Fibroblast of lung (primary cell): ENCODE data around the gene PRSS23. TPM values are rescaled to one million over a fixed set of nuclear protein-coding genes. Genes with fewer than 3 reads are reported as not detected.

Experiments used
- DNase-seq, 2 donors: peaks; one replicate each; pipeline versions ENCODE4 v3.0.0 to v3.0.0-alpha.2; 2010; ENCODE audit warnings: low read depth in 2 of 2
- H2AFZ ChIP-seq: 2 replicates; pipeline ENCODE4 v1.5.1; 2012; ENCODE audit warnings: low read length, control low read depth, inconsistent platforms
- H3K27ac ChIP-seq: 2 replicates; pipeline ENCODE4 v1.5.1; 2011; ENCODE audit warnings: low read length, control low read depth; ENCODE audit not compliant: insufficient read depth
- H3K27me3 ChIP-seq: 2 replicates; pipeline ENCODE4 v1.5.1; 2011; ENCODE audit warnings: mild to moderate bottlenecking, low read length; ENCODE audit not compliant: control insufficient read depth, insufficient read depth
- H3K36me3 ChIP-seq: 2 replicates; pipeline ENCODE4 v1.5.1; 2011; ENCODE audit warnings: low read length; ENCODE audit not compliant: control insufficient read depth, insufficient read depth
- H3K4me1 ChIP-seq: 2 replicates; pipeline ENCODE4 v1.5.1; 2011; ENCODE audit warnings: low read length; ENCODE audit not compliant: control insufficient read depth, insufficient read depth; ENCODE audit errors: extremely low read depth
- H3K4me2 ChIP-seq: 2 replicates; pipeline ENCODE4 v1.5.1; 2011; ENCODE audit warnings: low read length, control low read depth; ENCODE audit not compliant: insufficient read depth; ENCODE audit errors: extremely low read depth
- H3K4me3 ChIP-seq, 4 experiments: fragments of 200-600 bp in 1 of 4; sonication (generic) in 1 of 4; replicated peaks in 1 of 4; 2 replicates each; pipeline ENCODE4 v1.5.1; 2011 to 2016; ENCODE audit warnings: low read length in 4 of 4, low read depth in 3 of 4, mild to moderate bottlenecking in 3 of 4, control low read depth in 2 of 4, inconsistent platforms in 1 of 4, mixed read lengths in 1 of 4; ENCODE audit not compliant: insufficient read depth in 1 of 4; ENCODE audit errors: control extremely low read depth in 1 of 4
- H3K79me2 ChIP-seq: 2 replicates; pipeline ENCODE4 v1.5.1; 2012; ENCODE audit warnings: mild to moderate bottlenecking, low read length, inconsistent platforms; ENCODE audit not compliant: control insufficient read depth, insufficient read depth
- H3K9ac ChIP-seq: 2 replicates; pipeline ENCODE4 v1.5.1; 2011; ENCODE audit warnings: mild to moderate bottlenecking, low read length, control low read depth; ENCODE audit not compliant: insufficient read depth
- H3K9me3 ChIP-seq: 2 replicates; pipeline ENCODE4 v1.5.1; 2012; ENCODE audit warnings: low read depth, low read length; ENCODE audit not compliant: control insufficient read depth, insufficient read depth
- H4K20me1 ChIP-seq: 2 replicates; pipeline ENCODE4 v1.5.1; 2011; ENCODE audit warnings: low read length; ENCODE audit not compliant: control insufficient read depth, insufficient read depth; ENCODE audit errors: extremely low read depth
- CTCF ChIP-seq, 2 donors: IDR thresholded peaks in 1 of 2; conservative IDR thresholded peaks in 1 of 2; 1 replicate in 1 of 2; 2 replicates in 1 of 2; pipeline ENCODE4 v1.5.1; 2011 to 2012; ENCODE audit warnings: low read length in 2 of 2, control low read depth in 1 of 2, inconsistent platforms in 1 of 2, low read depth in 1 of 2, mild to moderate bottlenecking in 1 of 2
- EZH2 ChIP-seq: IDR thresholded peaks from 2 replicates; pipeline ENCODE4 v1.5.1; 2012; ENCODE audit warnings: low read length, control low read depth, mild to moderate bottlenecking; ENCODE audit errors: missing control alignments
- polyA plus RNA-seq, 2 donors: library from polyadenylated mRNA; depleted of rRNA in 1 of 2; stranded (reverse) in 1 of 2; unstranded in 1 of 2; fragments of >200 nt; gene quantifications; 2 replicates each; pipeline ENCODE4 v1.2.1, GENCODE V29; 2011 to 2012; ENCODE audit warnings: missing spikeins in 1 of 2
- total RNA-seq: library from RNA; depleted of rRNA; stranded (reverse); fragments of >200 nt; gene quantifications from 2 replicates; pipeline ENCODE4 v1.2.1, GENCODE V29; 2014

PRSS23 gene
- total and polyA plus RNA-seq, 2 donors (not counting 1 experiment from before 2014, with no cell fraction given) = 141 to 151 TPM

GRCh38 chr11:86810288-86810687 is 9.9 kb downstream of the PRSS23 start:
- Histone ChIP-seq H3K36me3 (peaks cover 8% of the 10 kb centered on the region), H3K9me3 (no peaks in the 10 kb centered on the region), H3K9ac (no peak overlapping the region), H4K20me1 (no peaks in the 10 kb centered on the region), H3K4me2 (no peak overlapping the region), H3K79me2 (peaks cover 20% of the 10 kb centered on the region), H3K4me1 (peaks cover 15% of the 10 kb centered on the region), H3K27ac (no peak overlapping the region), H2AFZ (no peak overlapping the region), H3K27me3 (no peaks in the 10 kb centered on the region), H3K4me3 (no peak overlapping the region)
- no peak for DNase-seq
- TF ChIP-seq CTCF (conservative IDR thresholded peaks at IDR 0.05 in 1 of 2, IDR thresholded peaks at IDR 0.05 in 1 of 2; ENCODE audit: low read depth in 1 of 2, low read length in 2 of 2) = no peak

- H3K27ac ChIP-seq = no peak overlapping the region
- H3K27me3 ChIP-seq = no peaks in the 10 kb centered on the region
- peak; percentile 62 to 81 for DNase-seq
- no peak overlapping the region for H3K9ac ChIP-seq
- peaks cover 19% of the 10 kb centered on the region for H3K4me1 ChIP-seq
- no peak overlapping the region for H3K4me3 ChIP-seq
- no peaks in the 10 kb centered on the region for H4K20me1 ChIP-seq
- no peak overlapping the region for H2AFZ ChIP-seq
- no peaks in the 10 kb centered on the region for H3K9me3 ChIP-seq
- peaks cover 7% of the 10 kb centered on the region for H3K36me3 ChIP-seq
- TF ChIP-seq CTCF (conservative IDR thresholded peaks at IDR 0.05 in 1 of 2, IDR thresholded peaks at IDR 0.05 in 1 of 2; ENCODE audit: low read depth in 1 of 2, low read length in 2 of 2) = no peak
- TF ChIP-seq EZH2 = no peak
- H3K79me2 ChIP-seq = peaks cover 13% of the 10 kb centered on the region
- H3K4me2 ChIP-seq = peak overlapping the region; percentile 14
Observed at GRCh38 chr11:86811637-86812321, 11.4 kb downstream of the PRSS23 start.

GRCh38 chr11:86812322-86812670 is 12.0 kb downstream of the PRSS23 start:
- peaks cover 10% of the 10 kb centered on the region for H3K79me2 ChIP-seq
- no peak overlapping the region for H3K9ac ChIP-seq
- DNase-seq = no peak
- H4K20me1 ChIP-seq = no peaks in the 10 kb centered on the region
- no peaks in the 10 kb centered on the region for H3K9me3 ChIP-seq
- H3K4me1 ChIP-seq = peaks cover 19% of the 10 kb centered on the region
- no peak overlapping the region for H3K4me3 ChIP-seq
- H3K27ac ChIP-seq = no peak overlapping the region
- no peak overlapping the region for H2AFZ ChIP-seq
- peaks cover 4% of the 10 kb centered on the region for H3K36me3 ChIP-seq
- TF ChIP-seq CTCF (conservative IDR thresholded peaks at IDR 0.05 in 1 of 2, IDR thresholded peaks at IDR 0.05 in 1 of 2; ENCODE audit: low read depth in 1 of 2, low read length in 2 of 2) (no peak), EZH2 (no peak)
- no peak overlapping the region for H3K4me2 ChIP-seq
- no peaks in the 10 kb centered on the region for H3K27me3 ChIP-seq
